Measurements from ENCODE around the gene ESR2.

The ESR2 gene

DNA sequence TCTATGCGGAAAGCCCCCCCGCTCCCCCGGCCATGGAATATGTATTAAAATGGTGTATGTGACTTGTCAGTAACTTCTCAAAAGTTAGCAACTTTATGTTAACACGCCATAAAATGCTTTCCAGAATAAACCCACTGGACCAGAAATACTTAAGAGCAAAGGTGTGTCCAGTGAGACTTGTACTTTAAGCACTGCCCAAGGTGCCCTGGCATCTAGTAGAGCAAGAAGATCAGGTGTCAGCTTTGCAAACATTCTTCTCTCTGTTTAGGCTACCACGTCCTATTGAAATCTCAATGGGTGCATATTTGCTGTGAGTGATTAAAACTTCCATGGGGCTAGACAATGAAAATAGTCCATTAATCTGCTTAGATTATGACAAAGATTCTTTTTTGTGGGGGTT lies 201.2 kb downstream of the ESR2 start:
- no peak for DNase-seq (ENCODE audit: low read depth in 4 of 4, low spot score in 1 of 4)

DNA sequence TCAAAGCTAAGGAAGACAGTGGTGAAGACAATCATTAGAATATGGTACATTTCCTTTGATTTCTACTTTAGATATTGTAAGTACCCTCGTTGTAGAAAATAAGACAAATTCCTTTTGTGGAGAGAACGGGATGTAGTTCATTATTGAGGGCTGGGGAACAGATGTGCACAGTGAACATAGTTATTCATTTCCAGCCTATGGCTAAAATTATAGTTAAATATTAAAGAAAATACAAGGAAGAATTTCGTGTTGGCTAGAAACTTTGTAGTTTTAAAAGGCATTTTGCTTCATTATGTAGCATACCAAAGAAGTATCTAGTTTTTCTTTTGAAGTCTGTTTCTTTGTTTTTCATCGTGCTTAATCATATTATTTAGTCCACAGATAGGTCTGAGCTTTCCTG lies 201.8 kb downstream of the ESR2 start:
- no peak for DNase-seq (ENCODE audit: low read depth in 4 of 4, low spot score in 1 of 4)

GRCh38 chr14:64091217-64091616 lies 203.0 kb downstream of the ESR2 start:
- no peak for DNase-seq (ENCODE audit: low read depth in 4 of 4, low spot score in 1 of 4)

DNA sequence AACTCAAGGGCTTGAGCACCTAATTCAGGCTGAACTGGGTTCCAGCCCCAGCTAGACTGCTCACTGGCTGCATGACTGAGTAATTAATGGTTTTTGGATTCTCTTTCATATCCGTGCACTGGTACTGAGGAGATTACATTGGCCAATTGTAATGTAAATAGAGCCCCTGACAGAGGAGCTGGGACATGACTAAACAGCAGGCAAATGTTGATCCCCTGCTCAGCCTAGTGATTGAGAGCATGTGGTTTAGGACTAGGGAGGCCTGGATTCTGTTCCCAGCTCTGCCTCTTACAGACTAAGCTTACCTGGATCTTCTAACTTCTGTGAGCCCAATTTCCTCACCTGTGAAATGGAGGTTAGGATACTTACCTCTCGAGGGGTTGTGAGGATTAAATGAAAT lies 204.3 kb downstream of the ESR2 start:
- no peak for DNase-seq (ENCODE audit: low read depth in 4 of 4, low spot score in 1 of 4)

GRCh38 chr14:64088647-64088964 lies 205.6 kb downstream of the ESR2 start:
- no peak for DNase-seq (ENCODE audit: low read depth in 4 of 4, low spot score in 1 of 4)

GRCh38 chr14:64082837-64083236 lies 211.3 kb downstream of the ESR2 start:
- no peak for DNase-seq (ENCODE audit: low read depth in 4 of 4, low spot score in 1 of 4)

DNA sequence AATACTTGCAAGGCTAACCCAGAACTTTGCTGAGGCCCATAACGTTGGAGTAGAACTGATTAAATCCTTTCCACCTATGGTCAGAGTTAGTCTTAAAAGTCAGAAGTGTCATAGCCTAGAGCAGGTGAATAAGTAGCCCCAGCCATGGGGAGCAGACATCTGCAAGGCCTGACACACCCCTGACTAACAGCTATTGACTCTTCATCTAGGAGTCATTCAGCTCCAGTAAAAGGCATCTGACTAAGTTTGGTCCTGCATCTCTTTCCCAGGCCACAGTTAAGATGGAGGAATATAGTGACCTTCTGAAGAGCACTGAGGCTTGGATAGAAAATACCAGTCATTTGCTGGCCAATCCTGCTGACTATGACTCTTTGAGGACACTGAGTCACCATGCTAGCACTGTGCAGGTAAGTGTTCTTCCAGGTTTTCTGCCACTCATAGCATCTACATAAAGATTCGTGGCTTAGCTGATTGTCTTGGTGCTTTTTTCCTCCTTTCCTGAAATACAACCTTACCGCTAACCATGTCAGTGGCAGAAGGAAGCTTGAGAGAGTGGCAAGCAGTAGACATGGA lies 212.9 kb downstream of the ESR2 start:
- DNase-seq (ENCODE audit: low read depth in 4 of 4, low spot score in 1 of 4) = no peak

GRCh38 chr14:64080452-64080851 lies 213.7 kb downstream of the ESR2 start:
- DNase-seq (ENCODE audit: low read depth in 4 of 4, low spot score in 1 of 4) = no peak

- DNase-seq (ENCODE audit: low read depth in 4 of 4, low spot score in 1 of 4) = no peak
Measured at GRCh38 chr14:64075613-64076005, 218.6 kb downstream of the ESR2 start.

DNA sequence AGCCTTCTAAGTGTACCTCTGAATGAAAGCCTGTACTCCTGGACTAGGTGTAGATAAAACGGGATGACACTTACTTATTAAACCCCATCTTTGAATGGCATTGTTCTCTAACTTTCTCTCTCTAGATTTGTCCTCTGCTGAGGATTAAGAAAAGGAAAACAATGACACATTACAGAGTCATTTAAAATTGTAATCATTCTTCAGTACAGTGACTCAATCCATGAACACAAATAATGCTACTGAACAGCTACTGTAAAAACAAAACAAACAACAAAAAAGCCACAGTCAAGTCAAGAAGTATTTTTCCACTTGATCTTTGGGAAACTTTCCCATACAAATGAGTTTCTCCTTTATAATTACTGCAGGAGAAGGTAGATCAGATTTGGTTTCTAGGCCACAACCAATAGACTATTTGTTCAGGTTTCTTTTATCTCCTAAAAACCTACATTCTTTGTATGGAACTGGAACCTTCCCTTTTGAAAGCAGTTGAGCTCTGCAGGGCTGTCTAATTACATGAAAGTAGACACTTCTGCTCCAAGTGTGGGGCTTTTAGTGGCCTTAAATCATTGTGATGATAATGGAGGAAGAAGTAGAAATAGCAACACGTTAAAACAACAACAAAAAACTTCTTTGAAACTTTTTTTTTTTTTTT lies 219.1 kb downstream of the ESR2 start:
- no peak for DNase-seq (ENCODE audit: low read depth in 4 of 4, low spot score in 1 of 4)

DNA sequence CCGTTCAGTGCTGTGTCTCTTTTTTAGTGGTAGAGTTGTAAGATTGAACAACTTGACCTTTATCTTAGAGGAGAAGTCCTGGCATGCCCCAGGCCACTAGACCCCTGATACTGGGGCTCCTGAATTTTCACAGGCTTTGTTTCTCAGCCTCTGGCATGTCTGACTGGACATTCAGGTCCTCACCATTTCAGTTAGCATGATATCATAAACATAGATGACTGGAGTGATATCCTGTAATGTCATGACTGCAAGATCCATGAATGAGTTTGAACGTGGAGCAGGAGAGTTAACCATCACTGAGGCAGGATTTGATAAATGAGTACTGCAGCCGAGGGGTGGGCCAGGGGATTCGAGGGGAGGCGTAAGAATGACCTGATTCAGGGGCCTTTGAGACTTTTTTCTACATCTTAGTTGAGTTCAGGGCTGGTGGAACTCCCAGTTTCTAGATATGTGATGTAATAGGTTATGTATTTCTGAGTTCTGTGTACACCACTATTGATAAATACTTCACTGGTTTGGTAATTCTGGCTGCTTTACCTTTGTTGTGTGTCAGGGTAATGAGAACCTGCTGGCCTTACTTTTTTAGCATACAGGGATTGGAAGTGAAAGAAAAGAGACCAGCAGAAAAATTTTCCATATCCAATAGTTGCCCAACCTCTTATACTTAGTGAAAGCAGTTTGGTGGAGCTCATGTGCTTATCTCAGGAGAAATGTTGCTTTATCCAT lies 224.4 kb downstream of the ESR2 start:
- DNase-seq (ENCODE audit: low read depth in 4 of 4, low spot score in 1 of 4) = no peak

GRCh38 chr14:64064447-64064846 lies 229.7 kb downstream of the ESR2 start:
- DNase-seq (ENCODE audit: low read depth in 4 of 4, low spot score in 1 of 4) = no peak

DNA sequence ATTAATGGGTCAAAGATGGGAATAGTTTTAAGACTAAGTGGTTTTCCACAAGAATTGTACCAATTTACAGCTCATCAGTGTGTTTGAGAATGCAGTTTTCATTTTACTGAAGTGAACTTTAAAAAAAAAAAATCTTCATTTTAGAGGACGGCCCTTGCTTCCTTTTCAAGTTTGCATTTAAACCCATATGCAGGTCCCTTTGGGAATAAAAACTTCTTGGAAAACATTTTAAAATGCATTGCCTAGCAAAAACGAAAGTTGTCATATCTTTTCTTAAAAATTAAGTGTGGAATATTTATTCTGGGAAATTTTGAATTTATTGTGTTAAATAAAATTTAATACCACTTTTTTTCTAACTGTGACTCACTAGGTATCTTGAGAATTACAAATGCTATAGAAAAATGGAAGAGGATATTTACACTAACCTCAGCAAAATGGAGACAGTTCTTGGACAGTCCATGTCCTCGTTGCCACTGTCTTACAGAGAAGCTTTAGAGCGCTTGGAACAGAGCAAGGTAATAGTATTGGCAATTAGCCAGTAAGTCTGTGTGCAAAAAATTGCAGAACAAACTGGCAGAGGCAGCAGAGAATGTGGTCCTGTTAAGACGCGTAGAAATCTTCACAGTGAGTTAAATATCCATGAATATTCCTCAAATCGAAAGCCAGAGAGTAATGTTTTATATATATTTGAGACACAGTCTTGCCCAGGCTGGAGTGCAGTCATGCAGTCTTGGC lies 231.6 kb downstream of the ESR2 start:
- DNase-seq (ENCODE audit: low read depth in 4 of 4, low spot score in 1 of 4) = no peak

DNA sequence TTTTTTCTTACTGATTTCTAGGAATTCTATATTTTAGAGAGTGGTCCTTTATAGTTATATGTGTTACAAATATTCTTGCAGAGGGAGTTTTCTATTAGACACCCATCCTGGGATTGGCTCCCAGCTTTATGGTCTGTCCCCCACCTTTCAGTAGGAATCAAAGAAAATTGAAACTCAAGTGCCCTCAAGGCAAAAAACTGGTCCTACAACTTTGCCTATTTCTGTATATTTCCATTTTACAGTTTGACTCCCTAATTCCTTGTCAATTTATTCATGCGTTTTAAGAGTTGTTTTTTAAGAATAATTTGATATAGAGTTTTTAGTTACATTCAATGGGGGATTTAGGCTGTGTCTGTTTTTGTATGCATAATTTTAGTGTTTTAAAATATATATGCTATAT lies 232.5 kb downstream of the ESR2 start:
- no peak for DNase-seq (ENCODE audit: low read depth in 4 of 4, low spot score in 1 of 4)

DNA sequence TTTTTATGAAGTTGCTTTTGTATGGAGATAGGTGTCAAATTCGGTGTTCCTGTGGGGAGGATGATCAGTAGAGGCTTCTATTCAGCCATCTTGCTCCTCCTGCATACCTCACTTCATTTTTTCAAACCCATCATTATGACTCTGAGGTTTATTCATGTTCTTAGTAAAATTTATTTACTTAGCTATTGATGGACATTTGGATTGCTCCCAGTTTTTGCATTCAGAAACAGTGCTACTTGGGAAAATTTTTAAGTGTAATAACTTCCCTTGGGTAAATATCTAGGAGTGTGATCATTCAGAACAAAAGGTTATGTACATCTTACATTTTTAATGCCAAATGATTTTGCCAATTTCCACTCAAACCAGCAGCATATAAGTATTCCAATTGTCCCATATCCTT lies 233.1 kb downstream of the ESR2 start:
- DNase-seq (ENCODE audit: low read depth in 4 of 4, low spot score in 1 of 4) = no peak

GRCh38 chr14:64060648-64061096 lies 233.5 kb downstream of the ESR2 start:
- DNase-seq (ENCODE audit: low read depth in 4 of 4, low spot score in 1 of 4) = no peak

- DNase-seq (ENCODE audit: low read depth in 4 of 4, low spot score in 1 of 4) = no peak
Measured at GRCh38 chr14:64060199-64060545, 234.0 kb downstream of the ESR2 start.

DNA sequence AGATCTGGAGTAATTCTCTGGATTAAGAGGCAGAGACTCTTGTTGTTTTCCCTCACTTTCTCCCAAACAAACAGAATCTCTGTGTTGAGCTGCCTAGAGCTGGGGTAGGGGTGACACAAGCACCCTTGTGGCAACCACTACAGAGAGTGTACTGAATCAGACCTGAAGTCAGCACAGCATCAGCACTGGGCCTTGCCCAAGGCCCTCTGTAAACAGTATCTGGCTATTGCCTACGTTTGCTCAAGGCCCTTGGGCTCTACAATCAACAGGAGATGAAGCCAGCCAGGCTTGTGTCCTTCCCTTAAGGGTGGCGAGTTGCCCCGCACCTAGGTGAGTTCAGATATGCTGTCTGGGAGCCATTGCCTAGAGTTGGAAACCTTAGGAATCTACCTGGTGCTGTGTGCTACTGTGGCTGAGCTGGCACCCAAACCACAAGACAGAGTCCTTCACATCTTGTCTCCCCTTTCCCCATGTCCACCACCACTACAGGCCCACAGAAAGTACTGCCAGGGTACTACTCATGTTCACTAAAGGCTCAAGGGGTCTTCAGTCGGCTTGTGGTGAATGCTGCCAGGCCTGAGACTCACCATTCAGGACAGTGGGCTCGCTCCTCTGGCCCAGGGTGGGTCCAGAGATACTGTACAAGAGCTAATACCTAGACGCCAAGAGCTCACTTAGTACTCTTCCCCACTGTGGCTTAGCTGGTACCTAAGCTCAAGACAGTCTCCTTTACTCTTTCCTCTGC lies 234.5 kb downstream of the ESR2 start:
- no peak for DNase-seq (ENCODE audit: low read depth in 4 of 4, low spot score in 1 of 4)

GRCh38 chr14:64053694-64054669 lies 240.2 kb downstream of the ESR2 start:
- no peak for DNase-seq (ENCODE audit: low read depth in 4 of 4, low spot score in 1 of 4)

- DNase-seq (ENCODE audit: low read depth in 4 of 4, low spot score in 1 of 4) = no peak
Measured at GRCh38 chr14:64049616-64050381, 244.4 kb downstream of the ESR2 start.
